Measurements from ENCODE around the gene NELL1.
"Not testable (repeated sequence)": the region's sequence is repeated elsewhere in the genome, so short reads cannot be mapped to it uniquely, and the experiment has no call there.

The NELL1 gene

GRCh38 chr11:21110415-21110814 is 441.0 kb downstream of the NELL1 start:
- Mint-ChIP-seq H3K27ac (no peak overlapping the region), H3K9me3 (no peaks in the 10 kb centered on the region), H3K4me1 (no peaks in the 10 kb centered on the region), H3K4me3 (no peak overlapping the region), H3K27me3 (no peaks in the 10 kb centered on the region), H3K36me3 (no peaks in the 10 kb centered on the region)

DNA sequence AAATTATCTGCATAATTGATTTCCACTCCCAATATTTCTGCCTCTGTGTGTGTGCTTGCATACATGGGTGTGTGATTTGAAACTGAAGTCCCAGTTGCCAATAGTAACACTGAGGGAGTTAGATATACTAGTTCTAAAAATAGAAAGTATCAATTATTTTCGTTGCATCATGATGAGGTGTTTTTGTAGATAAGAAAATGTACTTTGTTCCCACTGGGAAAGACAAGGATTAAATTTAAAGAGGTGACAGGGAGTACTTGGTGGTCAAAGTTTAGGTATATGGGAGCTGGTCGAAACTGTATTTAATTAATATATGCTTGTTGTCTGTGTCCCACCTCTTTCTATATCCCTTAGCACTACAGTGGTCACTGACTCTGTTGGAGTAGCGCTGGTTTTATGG is 444.5 kb downstream of the NELL1 start:
- H3K27ac Mint-ChIP-seq: no peak overlapping the region
- no peaks in the 10 kb centered on the region for H3K36me3 Mint-ChIP-seq
- no peaks in the 10 kb centered on the region for H3K9me3 Mint-ChIP-seq
- no peaks in the 10 kb centered on the region for H3K4me1 Mint-ChIP-seq
- H3K27me3 Mint-ChIP-seq: no peaks in the 10 kb centered on the region
- no peak overlapping the region for H3K4me3 Mint-ChIP-seq

GRCh38 chr11:21116009-21116408 is 446.6 kb downstream of the NELL1 start:
- Mint-ChIP-seq H3K9me3 (no peaks in the 10 kb centered on the region), H3K27me3 (no peaks in the 10 kb centered on the region), H3K27ac (no peak overlapping the region), H3K36me3 (no peaks in the 10 kb centered on the region), H3K4me1 (no peaks in the 10 kb centered on the region), H3K4me3 (no peak overlapping the region)

DNA sequence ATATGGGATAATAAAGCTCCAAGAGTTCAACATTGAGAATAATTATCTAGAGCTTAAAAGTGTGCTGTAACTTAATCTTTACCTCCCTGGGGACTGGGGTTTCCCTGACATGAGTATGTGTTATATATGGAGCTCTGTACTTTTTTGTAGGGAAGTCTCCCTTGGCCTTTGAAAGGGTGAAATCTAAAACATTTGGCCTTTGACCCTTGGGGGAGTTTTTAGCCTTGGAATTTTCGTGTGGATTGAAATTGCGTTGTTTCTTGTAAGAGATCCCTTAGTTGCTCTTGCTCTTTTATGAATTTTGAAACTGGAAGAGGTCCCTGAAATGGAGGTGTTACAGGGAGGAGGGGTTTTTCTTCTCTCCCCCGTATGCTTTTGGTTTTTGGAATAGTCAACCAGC is 450.0 kb downstream of the NELL1 start:
- H3K36me3 Mint-ChIP-seq: no peaks in the 10 kb centered on the region
- no peaks in the 10 kb centered on the region for H3K4me1 Mint-ChIP-seq
- no peak overlapping the region for H3K27ac Mint-ChIP-seq
- H3K27me3 Mint-ChIP-seq: no peaks in the 10 kb centered on the region
- no peak overlapping the region for H3K4me3 Mint-ChIP-seq
- H3K9me3 Mint-ChIP-seq: no peaks in the 10 kb centered on the region

GRCh38 chr11:21121991-21122390 is 452.6 kb downstream of the NELL1 start:
- H3K27ac Mint-ChIP-seq: no peak overlapping the region
- H3K27me3 Mint-ChIP-seq: no peaks in the 10 kb centered on the region
- no peaks in the 10 kb centered on the region for H3K4me1 Mint-ChIP-seq
- peaks cover 5% of the 10 kb centered on the region for H3K9me3 Mint-ChIP-seq
- H3K4me3 Mint-ChIP-seq: no peak overlapping the region
- no peaks in the 10 kb centered on the region for H3K36me3 Mint-ChIP-seq

DNA sequence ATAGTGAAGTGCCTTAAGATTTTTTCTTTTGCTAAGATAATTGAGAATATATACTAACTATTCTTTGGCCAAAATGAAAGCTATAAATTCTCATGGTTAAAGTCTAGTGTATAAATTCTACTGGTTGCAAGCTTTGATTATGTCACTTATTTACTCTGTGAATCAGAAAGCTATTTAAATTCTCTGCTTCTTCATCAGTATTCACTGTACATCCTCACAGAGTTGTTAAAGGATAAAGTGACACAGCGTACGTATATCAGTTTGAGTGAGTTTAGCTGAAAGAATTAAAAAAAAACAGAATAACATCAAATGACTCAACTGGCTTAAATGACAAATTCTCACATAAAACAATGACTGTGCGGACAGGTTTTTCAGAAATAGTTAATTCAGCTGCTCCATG is 453.1 kb downstream of the NELL1 start:
- Mint-ChIP-seq H3K9me3 (peaks cover 5% of the 10 kb centered on the region), H3K27ac (no peak overlapping the region), H3K4me1 (no peaks in the 10 kb centered on the region), H3K36me3 (no peaks in the 10 kb centered on the region), H3K27me3 (no peaks in the 10 kb centered on the region), H3K4me3 (no peak overlapping the region)

DNA sequence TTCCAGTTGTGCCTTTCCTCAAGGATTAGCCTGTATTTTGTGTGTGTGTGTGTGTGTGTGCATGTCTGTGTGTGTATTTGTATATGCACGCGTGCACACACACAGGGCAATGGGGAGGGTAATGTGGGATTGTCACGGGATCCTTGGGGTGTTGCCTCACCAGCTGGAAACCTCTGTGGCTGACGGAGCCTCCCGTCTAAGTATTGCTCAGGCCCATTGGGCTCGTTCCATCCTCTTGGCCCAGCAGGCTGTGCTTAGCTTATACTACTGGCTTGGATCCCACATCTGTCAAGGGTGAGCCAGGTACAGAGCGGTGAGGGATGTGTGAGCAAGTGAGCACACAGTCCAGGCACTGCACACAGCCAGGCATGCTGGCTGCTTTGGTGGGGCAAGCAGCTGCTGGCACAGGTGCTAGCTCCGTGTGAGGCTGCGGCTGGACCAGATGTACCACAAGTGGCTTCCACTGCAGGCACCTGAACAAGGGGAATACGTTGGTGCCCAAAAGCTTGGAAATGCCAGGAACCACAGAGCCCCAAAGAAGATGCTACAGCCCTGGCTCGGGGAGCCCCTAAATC is 462.8 kb downstream of the NELL1 start:
- H3K4me1 Mint-ChIP-seq: no peaks in the 10 kb centered on the region
- H3K9me3 Mint-ChIP-seq: peaks cover 7% of the 10 kb centered on the region
- no peak overlapping the region for H3K27ac Mint-ChIP-seq
- H3K4me3 Mint-ChIP-seq: no peak overlapping the region
- no peaks in the 10 kb centered on the region for H3K27me3 Mint-ChIP-seq
- H3K36me3 Mint-ChIP-seq: no peaks in the 10 kb centered on the region

DNA sequence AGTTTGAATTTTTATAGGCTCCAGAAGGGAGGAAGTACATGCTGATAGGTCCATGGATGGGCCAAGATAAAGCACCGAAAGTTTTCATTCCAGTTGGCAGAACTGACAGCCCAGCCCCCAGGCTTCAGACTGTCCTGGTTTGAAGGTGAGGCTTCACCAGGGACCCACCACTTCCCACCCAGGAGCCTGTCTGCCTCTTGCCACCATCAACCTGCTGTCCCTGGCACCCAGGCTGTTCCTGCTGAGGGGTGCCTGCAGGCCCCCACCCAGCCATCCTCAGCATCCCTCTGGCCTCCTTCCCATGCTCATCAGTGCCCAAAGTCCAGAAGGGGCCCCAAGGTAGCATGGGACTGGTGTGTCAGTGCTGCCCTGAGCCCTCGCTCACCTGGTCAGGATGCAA is 463.9 kb downstream of the NELL1 start:
- H3K9me3 Mint-ChIP-seq: peaks cover 7% of the 10 kb centered on the region
- no peak overlapping the region for H3K4me3 Mint-ChIP-seq

DNA sequence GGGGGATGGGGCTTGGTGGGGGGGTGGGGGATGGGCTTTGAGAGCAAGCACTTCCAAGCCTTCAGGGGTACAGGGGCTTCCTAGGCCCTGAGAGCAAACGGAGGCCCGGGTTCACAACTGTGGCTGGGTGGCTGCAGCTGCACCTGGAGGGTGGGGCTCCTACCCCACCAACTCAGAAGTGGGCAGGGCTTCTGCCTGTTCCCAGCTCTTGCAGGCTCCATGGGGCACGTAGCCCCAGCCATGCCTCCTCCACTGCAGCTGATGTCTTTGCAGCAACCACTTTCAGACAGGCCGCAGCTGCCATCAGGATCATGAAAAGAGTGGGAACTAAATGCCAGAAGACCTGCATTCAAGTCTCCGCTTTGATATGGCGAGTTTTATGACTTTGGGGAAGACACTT is 464.3 kb downstream of the NELL1 start:
- H3K36me3 Mint-ChIP-seq: no peaks in the 10 kb centered on the region
- no peaks in the 10 kb centered on the region for H3K27me3 Mint-ChIP-seq
- peaks cover 7% of the 10 kb centered on the region for H3K9me3 Mint-ChIP-seq
- no peaks in the 10 kb centered on the region for H3K4me1 Mint-ChIP-seq
- no peak overlapping the region for H3K4me3 Mint-ChIP-seq
- H3K27ac Mint-ChIP-seq: no peak overlapping the region

More for the DNA sequence above, 463.9 kb downstream of the NELL1 start:
- Mint-ChIP-seq H3K4me1 (no peaks in the 10 kb centered on the region), H3K27me3 (no peaks in the 10 kb centered on the region), H3K36me3 (no peaks in the 10 kb centered on the region), H3K27ac (no peak overlapping the region)

DNA sequence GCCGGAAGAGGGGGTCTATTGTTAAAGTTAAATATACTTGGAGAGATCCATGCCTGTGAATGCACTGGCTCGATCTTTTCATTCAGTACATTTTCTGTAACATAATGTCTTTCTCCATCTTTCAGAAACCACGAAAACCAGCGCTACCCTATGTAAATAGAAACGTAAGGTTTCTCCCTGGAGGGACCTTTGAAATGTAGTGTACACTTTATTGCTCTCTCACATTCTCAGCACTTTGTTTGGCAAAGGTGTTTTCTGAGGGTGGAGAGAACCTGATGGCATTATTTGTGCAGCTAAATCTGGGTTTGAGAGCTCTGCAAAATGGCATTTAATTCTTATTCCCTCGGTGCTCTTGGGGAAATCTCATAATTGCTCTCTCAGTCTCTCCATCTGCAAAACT is 468.4 kb downstream of the NELL1 start:
- Mint-ChIP-seq H3K4me3 (no peak overlapping the region), H3K9me3 (peaks cover 7% of the 10 kb centered on the region), H3K27me3 (no peaks in the 10 kb centered on the region), H3K27ac (no peak overlapping the region), H3K4me1 (no peaks in the 10 kb centered on the region), H3K36me3 (no peaks in the 10 kb centered on the region)

DNA sequence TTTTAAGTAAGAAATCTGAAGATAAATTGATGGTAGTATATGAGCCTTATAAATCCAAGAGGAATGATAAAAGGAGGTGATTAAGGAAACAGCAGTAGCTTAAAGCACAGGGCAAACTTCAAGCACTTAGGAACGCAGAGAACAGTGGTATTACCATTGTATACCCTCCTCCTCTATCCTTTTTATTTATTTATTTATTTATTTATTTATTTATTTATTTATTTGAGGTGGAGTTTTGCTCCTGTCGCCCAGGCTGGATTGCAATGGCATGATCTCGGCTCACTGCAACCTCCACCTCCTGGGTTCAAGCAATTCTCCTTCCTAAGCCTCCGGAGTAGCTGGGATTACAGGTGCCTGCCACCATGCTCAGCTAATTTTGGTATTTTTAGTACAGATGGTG is 472.2 kb downstream of the NELL1 start:
- not testable (repeated sequence) for H3K27ac Mint-ChIP-seq, H3K4me1 Mint-ChIP-seq, H3K27me3 Mint-ChIP-seq, H3K4me3 Mint-ChIP-seq, H3K36me3 Mint-ChIP-seq
- peaks cover 12% of the 10 kb centered on the region for H3K9me3 Mint-ChIP-seq

DNA sequence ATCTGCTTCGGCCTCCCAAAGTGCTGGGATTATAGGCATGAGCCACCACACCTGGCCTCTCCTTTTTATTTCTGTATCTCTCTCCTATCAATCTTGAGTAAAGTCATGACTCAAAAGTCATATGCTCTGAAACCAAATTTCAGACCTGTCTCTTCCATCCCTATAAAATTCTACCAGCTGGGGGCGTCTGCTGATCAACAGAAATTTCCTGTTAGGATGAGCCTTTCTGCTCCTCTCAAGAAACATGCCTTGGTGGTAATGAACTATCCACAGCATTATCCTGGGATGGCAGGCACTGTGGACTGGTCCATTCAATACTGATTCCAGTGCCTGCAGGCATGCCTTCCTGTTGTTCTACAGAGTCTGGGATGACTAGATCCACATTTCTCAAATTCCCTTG is 472.6 kb downstream of the NELL1 start:
- no peak overlapping the region for H3K4me3 Mint-ChIP-seq
- H3K27ac Mint-ChIP-seq: no peak overlapping the region
- peaks cover 8% of the 10 kb centered on the region for H3K9me3 Mint-ChIP-seq
- H3K4me1 Mint-ChIP-seq: no peaks in the 10 kb centered on the region
- no peaks in the 10 kb centered on the region for H3K36me3 Mint-ChIP-seq
- no peaks in the 10 kb centered on the region for H3K27me3 Mint-ChIP-seq

DNA sequence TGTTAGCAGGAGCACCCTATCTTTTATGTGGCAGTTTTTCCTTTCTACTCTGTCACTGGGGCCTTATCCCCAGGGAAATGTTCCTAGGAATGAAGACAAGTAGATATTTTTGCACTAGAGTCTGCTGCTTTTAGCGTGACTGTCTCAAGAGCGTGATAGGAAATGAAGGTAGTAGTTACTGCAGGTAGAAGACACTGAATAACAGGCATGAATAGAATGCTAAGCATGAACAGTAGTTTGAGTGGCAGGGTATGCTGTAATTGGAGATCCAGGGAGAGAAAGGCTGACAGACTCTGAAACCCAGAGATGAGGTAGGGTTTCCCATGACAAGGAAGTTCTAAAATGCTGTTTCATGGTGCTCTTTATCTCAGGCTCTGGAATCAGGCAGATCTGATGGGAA is 475.1 kb downstream of the NELL1 start:
- H3K4me3 Mint-ChIP-seq: no peak overlapping the region
- no peak overlapping the region for H3K27ac Mint-ChIP-seq
- H3K27me3 Mint-ChIP-seq: no peaks in the 10 kb centered on the region
- H3K4me1 Mint-ChIP-seq: no peaks in the 10 kb centered on the region
- peaks cover 5% of the 10 kb centered on the region for H3K9me3 Mint-ChIP-seq
- H3K36me3 Mint-ChIP-seq: no peaks in the 10 kb centered on the region

DNA sequence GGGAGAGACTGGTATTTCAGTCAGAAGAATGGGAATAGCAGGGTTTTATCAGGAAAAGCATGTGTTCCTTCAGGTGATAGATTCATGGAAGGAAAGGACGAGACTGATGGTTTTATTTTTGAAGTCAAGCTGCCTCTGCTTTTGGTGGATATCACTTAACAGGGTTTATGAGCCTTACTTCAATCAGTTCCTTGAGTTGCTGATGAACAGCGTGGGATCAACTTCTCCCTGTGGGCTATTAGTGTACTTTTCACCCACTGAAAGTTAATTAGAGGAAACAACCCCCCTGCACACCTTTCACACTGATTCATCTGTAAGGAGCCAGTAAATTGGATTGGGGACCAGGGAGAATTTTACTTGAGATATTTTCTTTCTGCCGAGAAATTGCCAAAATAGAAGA is 479.0 kb downstream of the NELL1 start:
- H3K4me3 Mint-ChIP-seq: no peak overlapping the region
- H3K27me3 Mint-ChIP-seq: no peaks in the 10 kb centered on the region
- H3K27ac Mint-ChIP-seq: no peak overlapping the region
- no peaks in the 10 kb centered on the region for H3K36me3 Mint-ChIP-seq
- peaks cover 5% of the 10 kb centered on the region for H3K9me3 Mint-ChIP-seq
- H3K4me1 Mint-ChIP-seq: no peaks in the 10 kb centered on the region

DNA sequence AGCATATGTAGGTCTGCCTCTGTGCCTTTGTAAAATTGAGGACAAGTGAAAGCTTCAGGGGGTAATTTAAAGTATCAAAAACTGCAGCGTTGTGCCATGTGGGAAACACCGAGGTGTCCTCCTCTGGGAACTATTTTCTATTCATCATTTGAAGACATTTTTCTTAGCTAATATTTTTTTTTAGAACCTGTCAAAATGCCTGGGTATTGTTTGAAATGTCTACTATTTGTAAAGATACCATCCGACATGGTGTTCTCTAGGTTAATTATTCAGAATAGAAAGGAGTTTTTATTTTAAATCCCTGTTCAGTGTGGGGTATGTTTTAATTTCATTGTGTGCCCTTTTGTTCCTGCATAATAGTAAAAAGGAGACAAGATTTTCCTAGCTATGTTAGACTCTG is 490.8 kb downstream of the NELL1 start:
- no peaks in the 10 kb centered on the region for H3K36me3 Mint-ChIP-seq
- no peaks in the 10 kb centered on the region for H3K4me1 Mint-ChIP-seq
- H3K9me3 Mint-ChIP-seq: no peaks in the 10 kb centered on the region
- no peak overlapping the region for H3K27ac Mint-ChIP-seq
- H3K4me3 Mint-ChIP-seq: no peak overlapping the region
- no peaks in the 10 kb centered on the region for H3K27me3 Mint-ChIP-seq

DNA sequence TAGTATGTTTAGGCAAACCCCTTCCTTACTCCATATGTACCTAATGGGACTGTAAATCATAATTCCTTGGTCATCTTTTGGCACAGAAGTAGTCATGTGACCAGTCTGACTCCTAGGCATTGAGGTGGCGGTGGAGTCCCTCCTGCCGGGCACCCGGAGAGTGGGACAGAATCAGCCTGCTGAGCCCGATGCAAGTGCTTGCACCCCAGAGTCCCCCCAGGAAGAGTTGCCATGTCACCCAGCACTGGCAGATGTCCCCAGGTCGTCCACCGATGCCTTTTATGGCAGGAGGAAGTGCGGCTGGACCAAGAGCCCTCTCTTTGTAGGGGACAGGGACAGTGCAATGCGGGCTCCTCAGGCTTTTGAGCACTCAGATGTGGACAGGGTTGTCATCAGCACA is 500.3 kb downstream of the NELL1 start:
- no peaks in the 10 kb centered on the region for H3K4me1 Mint-ChIP-seq
- no peak overlapping the region for H3K4me3 Mint-ChIP-seq
- H3K27ac Mint-ChIP-seq: no peak overlapping the region

DNA sequence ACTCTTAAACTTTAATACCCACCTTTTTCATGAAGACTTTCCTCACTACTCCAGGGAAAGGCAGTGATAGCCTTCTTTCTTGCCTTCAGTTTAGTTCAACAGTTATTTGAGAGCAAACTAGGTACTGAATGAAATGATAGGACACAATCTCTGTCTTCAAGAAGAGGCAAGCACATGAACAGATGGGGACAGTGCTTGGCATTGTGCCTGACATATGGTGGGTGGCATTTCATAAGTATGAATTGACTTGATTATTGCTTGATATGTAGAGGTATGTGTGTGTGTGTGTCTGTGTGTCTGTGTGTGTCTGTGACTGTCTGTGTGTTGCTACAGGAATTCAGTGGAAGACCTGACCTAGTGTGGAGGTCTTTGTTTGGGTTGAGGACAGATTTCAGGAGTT is 504.1 kb downstream of the NELL1 start:
- Mint-ChIP-seq H3K4me1 (no peaks in the 10 kb centered on the region), H3K4me3 (no peak overlapping the region), H3K9me3 (peaks cover 14% of the 10 kb centered on the region), H3K27me3 (no peaks in the 10 kb centered on the region), H3K36me3 (peaks cover 2% of the 10 kb centered on the region), H3K27ac (no peak overlapping the region)

More for the DNA sequence above, 500.3 kb downstream of the NELL1 start:
- H3K36me3 Mint-ChIP-seq: no peaks in the 10 kb centered on the region
- peaks cover 1% of the 10 kb centered on the region for H3K27me3 Mint-ChIP-seq
- peaks cover 11% of the 10 kb centered on the region for H3K9me3 Mint-ChIP-seq

All from activated naive CD4-positive, alpha-beta T cell treated with anti-CD3 and anti-CD28 coated beads, Interleukin-2, amount 50 U/mL, for 24 hours (primary cell).